ENCODE measurements around the gene STARD13.

- no peak for TF ChIP-seq POLR2AphosphoS5 (IDR thresholded peaks at IDR 0.05)
- TF ChIP-seq, protein P1, sequence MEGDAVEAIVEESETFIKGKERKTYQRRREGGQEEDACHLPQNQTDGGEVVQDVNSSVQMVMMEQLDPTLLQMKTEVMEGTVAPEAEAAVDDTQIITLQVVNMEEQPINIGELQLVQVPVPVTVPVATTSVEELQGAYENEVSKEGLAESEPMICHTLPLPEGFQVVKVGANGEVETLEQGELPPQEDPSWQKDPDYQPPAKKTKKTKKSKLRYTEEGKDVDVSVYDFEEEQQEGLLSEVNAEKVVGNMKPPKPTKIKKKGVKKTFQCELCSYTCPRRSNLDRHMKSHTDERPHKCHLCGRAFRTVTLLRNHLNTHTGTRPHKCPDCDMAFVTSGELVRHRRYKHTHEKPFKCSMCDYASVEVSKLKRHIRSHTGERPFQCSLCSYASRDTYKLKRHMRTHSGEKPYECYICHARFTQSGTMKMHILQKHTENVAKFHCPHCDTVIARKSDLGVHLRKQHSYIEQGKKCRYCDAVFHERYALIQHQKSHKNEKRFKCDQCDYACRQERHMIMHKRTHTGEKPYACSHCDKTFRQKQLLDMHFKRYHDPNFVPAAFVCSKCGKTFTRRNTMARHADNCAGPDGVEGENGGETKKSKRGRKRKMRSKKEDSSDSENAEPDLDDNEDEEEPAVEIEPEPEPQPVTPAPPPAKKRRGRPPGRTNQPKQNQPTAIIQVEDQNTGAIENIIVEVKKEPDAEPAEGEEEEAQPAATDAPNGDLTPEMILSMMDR (IDR thresholded peaks at IDR 0.05) = no peak
- no peak for TF ChIP-seq POLR2A (IDR thresholded peaks at IDR 0.05)
Measured at GRCh38 chr13:33271759-33272158, 13.8 kb downstream of the STARD13 start.
